HCT116 (cell line): Measurements from ENCODE around the gene UROS. TPM values are rescaled to one million over a fixed set of nuclear protein-coding genes. Genes with fewer than 3 reads are reported as not detected.

ENCODE experiments used
- ATAC-seq: fragments of 200-7000 bp; cut with Tn5 transposase; 2 replicates; pipeline ENCODE4 v1.9.1; 2020; ENCODE audit warnings: mild to moderate bottlenecking, moderate library complexity
- BruUV-seq: library from RNA; stranded (reverse); fragments of 400-500 nt; replicated peaks from 2 replicates; lab custom pipeline; 2021; lab: Mats Ljungman, UMichigan
- CTCF ChIA-PET: fragments of 300-600 bp; sonication (Branson Sonifier 250); formaldehyde crosslinking; loops from one replicate; lab custom pipeline; 2021; ENCODE audit warnings: antibody characterized with exemption; lab: Charles Lee
- POLR2A ChIA-PET: fragments of 300-600, 350-600 bp; sonication (Branson Sonifier 250); formaldehyde crosslinking; loops from one replicate; lab custom pipeline; 2021; ENCODE audit warnings: antibody characterized with exemption; lab: Charles Lee
- RAD21 ChIA-PET, 2 experiments: fragments of 300-600 bp; sonication (Branson Sonifier 250); formaldehyde crosslinking; loops; one replicate each; lab custom pipeline; 2023; ENCODE audit warnings: low total read pairs in 2 of 2; ENCODE audit not compliant: uncharacterized antibody in 2 of 2, unreplicated experiment in 2 of 2, low non-redundant PET in 1 of 2; lab: Charles Lee
- DNase-seq: peaks from one replicate; pipeline ENCODE4 v3.0.0-alpha.2; 2010; ENCODE audit warnings: low read depth, low spot score
- H2AFZ ChIP-seq: fragments of 200-600 bp; shearing (Covaris generic), sonication (generic); 2 replicates; pipeline ENCODE4 v1.6.1; 2017; ENCODE audit warnings: low read depth, mixed run types, mixed read lengths, antibody characterized with exemption, low read length; ENCODE audit not compliant: poor library complexity, severe bottlenecking
- H3K27ac ChIP-seq: 2 replicates; pipeline ENCODE4 v1.5.1; 2012; ENCODE audit warnings: low read depth, low read length
- H3K27me3 ChIP-seq: fragments of 200-600 bp; sonication (generic); 2 replicates; pipeline ENCODE4 v1.6.1; 2016; ENCODE audit warnings: mixed run types, low read length, mixed read lengths; ENCODE audit not compliant: insufficient read depth
- H3K36me3 ChIP-seq, 2 experiments: fragments of 200-500 bp in 1 of 2; fragments of 200-600 bp in 1 of 2; sonication (Bioruptor generic) in 1 of 2; sonication (generic) in 1 of 2; 2 replicates each; pipeline versions ENCODE4 v1.5.1 to v1.6.1; 2014 to 2016; ENCODE audit warnings: low read length in 2 of 2, inconsistent platforms in 1 of 2, mixed read lengths in 1 of 2, mixed run types in 1 of 2; ENCODE audit not compliant: insufficient read depth in 2 of 2, control insufficient read depth in 1 of 2
- H3K4me1 ChIP-seq, 2 experiments: fragments of 200-600 bp in 1 of 2; sonication (generic) in 1 of 2; 2 replicates each; pipeline versions ENCODE4 v1.5.1 to v1.6.1; 2012 to 2017; ENCODE audit warnings: low read length in 2 of 2, inconsistent platforms in 1 of 2, mild to moderate bottlenecking in 1 of 2, mixed read lengths in 1 of 2, mixed run types in 1 of 2, moderate library complexity in 1 of 2; ENCODE audit not compliant: insufficient read depth in 2 of 2, control insufficient read depth in 1 of 2
- H3K4me2 ChIP-seq: fragments of 200-600 bp; sonication (generic); 2 replicates; pipeline ENCODE4 v1.6.1; 2017; ENCODE audit warnings: mixed run types, low read length, mixed read lengths
- H3K4me3 ChIP-seq, 2 experiments: fragments of 200-600 bp in 1 of 2; sonication (generic) in 1 of 2; replicated peaks in 1 of 2; 2 replicates each; pipeline ENCODE4 v1.5.1; 2011 to 2016; ENCODE audit warnings: low read length in 2 of 2, control low read depth in 1 of 2, low read depth in 1 of 2, mild to moderate bottlenecking in 1 of 2, mixed read lengths in 1 of 2, mixed run types in 1 of 2
- H3K79me2 ChIP-seq: fragments of 200-600 bp; sonication (generic); 2 replicates; pipeline ENCODE4 v1.6.1; 2017; ENCODE audit warnings: mild to moderate bottlenecking, mixed run types, low read length, moderate library complexity, mixed read lengths; ENCODE audit not compliant: insufficient read depth
- H3K9ac ChIP-seq: fragments of 200-600 bp; sonication (generic); 2 replicates; pipeline ENCODE4 v1.6.1; 2016; ENCODE audit warnings: low read length, mixed read lengths
- H3K9me2 ChIP-seq: fragments of 200-600 bp; sonication (generic), shearing (Covaris generic); 2 replicates; pipeline ENCODE4 v1.6.1; 2017; ENCODE audit warnings: mixed run types, mild to moderate bottlenecking, moderate library complexity; ENCODE audit not compliant: insufficient read depth
- H3K9me3 ChIP-seq, 2 experiments: fragments of 200-500 bp in 1 of 2; fragments of 200-600 bp in 1 of 2; sonication (Bioruptor generic) in 1 of 2; sonication (generic) in 1 of 2; 2 replicates each; pipeline ENCODE4 v1.6.1; 2014 to 2017; ENCODE audit warnings: low read length in 2 of 2, mixed read lengths in 2 of 2, inconsistent platforms in 1 of 2, low read depth in 1 of 2, mild to moderate bottlenecking in 1 of 2, mixed run types in 1 of 2, moderate library complexity in 1 of 2; ENCODE audit not compliant: control insufficient read depth in 1 of 2, insufficient read depth in 1 of 2
- H4K20me1 ChIP-seq: fragments of 200-600 bp; sonication (generic), shearing (Covaris generic); 2 replicates; pipeline ENCODE4 v1.6.1; 2017; ENCODE audit warnings: mixed run types, mild to moderate bottlenecking, moderate library complexity; ENCODE audit not compliant: insufficient read depth
- ATF3 ChIP-seq: IDR thresholded peaks from 2 replicates; pipeline ENCODE4 v1.6.1; 2012
- ELF1 ChIP-seq: IDR thresholded peaks from 2 replicates; pipeline ENCODE4 v1.6.1; 2012; ENCODE audit warnings: low read depth, borderline replicate concordance
- FOSL1 ChIP-seq: IDR thresholded peaks from 2 replicates; pipeline ENCODE4 v1.6.1; 2012; ENCODE audit warnings: low read depth
- POLR2A ChIP-seq: IDR thresholded peaks from 2 replicates; pipeline ENCODE4 v1.7.0; 2011; ENCODE audit warnings: borderline replicate concordance; ENCODE audit not compliant: insufficient read depth, insufficient read length; ENCODE audit errors: extremely low read depth
- REST ChIP-seq: IDR thresholded peaks from 2 replicates; pipeline ENCODE4 v1.6.1; 2012; ENCODE audit warnings: low read depth
- SRF ChIP-seq: IDR thresholded peaks from 2 replicates; pipeline ENCODE4 v1.6.1; 2012; ENCODE audit warnings: low read depth
- TCF7L2 ChIP-seq: IDR thresholded peaks from 2 replicates; pipeline ENCODE4 v1.7.0; 2011; ENCODE audit warnings: borderline replicate concordance, inconsistent platforms; ENCODE audit not compliant: insufficient read depth, insufficient read length; ENCODE audit errors: extremely low read depth
- intact Hi-C: fragments of 100-400 bp; cut with micrococcal nuclease; formaldehyde crosslinking; loops from 2 replicates; pipeline ENCODE4 v1.10.0; 2022
- total RNA-seq: library from RNA; stranded (reverse); gene quantifications from one replicate; pipeline ENCODE4 v1.2.1, GENCODE V29; 2021; ENCODE audit not compliant: unreplicated experiment

Gene UROS
- total RNA-seq, 1 experiment from 2014 or later = 63.9 TPM

- no peaks in the 10 kb centered on the region for H3K4me1 ChIP-seq
- RAD21 ChIA-PET = no interaction called here
- no peak overlapping the region for H3K27ac ChIP-seq
- no peak overlapping the region for H3K4me3 ChIP-seq
- CTCF ChIA-PET = no interaction called here
- BruUV-seq = no TSS peak
- no peak for DNase-seq
- H3K9me3 ChIP-seq = no peaks in the 10 kb centered on the region
- H4K20me1 ChIP-seq = no peaks in the 10 kb centered on the region
- H3K9me2 ChIP-seq = no peaks in the 10 kb centered on the region
- ATAC-seq = no peak
- no peaks in the 10 kb centered on the region for H3K79me2 ChIP-seq
- no peak overlapping the region for H3K9ac ChIP-seq
- no peak for TF ChIP-seq ATF3
- H2AFZ ChIP-seq = no peak overlapping the region
- no peak overlapping the region for H3K4me2 ChIP-seq
- intact Hi-C loops = no loop called here
- no peaks in the 10 kb centered on the region for H3K27me3 ChIP-seq
- peaks cover 12 to 15% of the 10 kb centered on the region in 2 experiments; a peak in 3 of 4 replicates for H3K36me3 ChIP-seq
- POLR2A ChIA-PET = no interaction called here
Observed at GRCh38 chr10:125850766-125851731, 28.0 kb upstream of the UROS start.

GRCh38 chr10:125849448-125849847 lies 26.4 kb upstream of the UROS start:
- Histone ChIP-seq H3K4me3 (no peak overlapping the region), H3K9me2 (no peaks in the 10 kb centered on the region), H3K9me3 (no peaks in the 10 kb centered on the region), H3K27me3 (no peaks in the 10 kb centered on the region), H3K36me3 (peaks cover 12 to 15% of the 10 kb centered on the region in 2 experiments; a peak in 3 of 4 replicates), H3K9ac (no peak overlapping the region), H3K79me2 (no peaks in the 10 kb centered on the region), H3K4me2 (no peak overlapping the region), H3K4me1 (no peaks in the 10 kb centered on the region)
- no peak for DNase-seq
- POLR2A ChIA-PET = no interaction called here
- RAD21 ChIA-PET = no interaction called here
- CTCF ChIA-PET = no interaction called here
- no peak for TF ChIP-seq ELF1
- no peak for TF ChIP-seq SRF
- no peak for TF ChIP-seq FOSL1
- TF ChIP-seq POLR2A = no peak
- no peak for TF ChIP-seq TCF7L2
- TF ChIP-seq REST = no peak
- TF ChIP-seq, all 23 proteins: peak for 0
- Histone ChIP-seq H2AFZ (no peak overlapping the region), H3K27ac (no peak overlapping the region), H4K20me1 (no peaks in the 10 kb centered on the region)
- no peak for ATAC-seq
- intact Hi-C loops = no loop called here
- no TSS peak for BruUV-seq
